Hematopoietic multipotent progenitor cell treated with erythropoietin and hydrocortisone succinate and interleukin-3 and kit ligand, for 17 days (in vitro differentiated cells): Measurements from ENCODE around the gene CNOT9.

ENCODE experiments used
- DNase-seq: peaks from one replicate; pipeline ENCODE4 v3.0.0-alpha.2; 2015; ENCODE audit warnings: low spot score

Gene CNOT9

DNA sequence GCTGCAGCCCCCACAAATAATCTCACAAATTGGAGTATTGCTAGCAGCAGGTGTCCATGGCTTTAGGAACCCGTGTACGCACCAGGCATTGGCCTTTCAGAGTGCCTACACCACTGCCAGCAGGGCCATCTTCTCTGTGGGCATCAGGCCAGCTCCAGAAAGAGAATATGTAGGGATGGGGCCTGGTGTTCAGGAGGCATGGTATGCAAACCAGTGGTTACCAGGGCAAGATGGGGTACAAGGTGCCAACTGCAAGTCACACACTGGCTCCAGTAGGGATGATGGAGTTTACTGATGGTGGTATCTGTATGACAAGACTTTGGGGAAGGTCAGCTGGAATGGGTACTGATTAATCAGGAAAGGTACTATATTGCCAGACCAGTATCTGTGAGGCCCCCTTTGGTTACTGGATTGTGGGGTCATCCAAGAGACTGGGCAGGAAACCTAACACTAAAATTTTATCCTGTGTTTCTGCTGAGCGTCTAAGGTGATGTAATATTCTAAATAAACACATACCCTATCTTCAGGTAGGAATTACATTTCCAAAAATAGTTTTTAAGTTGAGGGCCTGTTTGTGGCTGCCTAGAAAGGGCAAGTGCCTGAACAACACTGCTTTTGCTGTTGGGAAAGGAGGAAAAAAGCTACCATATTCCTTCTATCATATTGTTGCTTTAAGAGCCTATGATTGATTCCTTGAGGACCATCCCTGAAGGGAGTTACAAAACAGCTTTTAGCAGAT is 9.0 kb downstream of the CNOT9 start:
- DNase-seq = no peak

- no peak for DNase-seq
Measured at GRCh38 chr2:218578272-218578877, 9.7 kb downstream of the CNOT9 start.

- DNase-seq = no peak
Measured at GRCh38 chr2:218582076-218582475, 13.4 kb downstream of the CNOT9 start.

- no peak for DNase-seq
Measured at GRCh38 chr2:218583983-218584850, 15.6 kb downstream of the CNOT9 start.

DNA sequence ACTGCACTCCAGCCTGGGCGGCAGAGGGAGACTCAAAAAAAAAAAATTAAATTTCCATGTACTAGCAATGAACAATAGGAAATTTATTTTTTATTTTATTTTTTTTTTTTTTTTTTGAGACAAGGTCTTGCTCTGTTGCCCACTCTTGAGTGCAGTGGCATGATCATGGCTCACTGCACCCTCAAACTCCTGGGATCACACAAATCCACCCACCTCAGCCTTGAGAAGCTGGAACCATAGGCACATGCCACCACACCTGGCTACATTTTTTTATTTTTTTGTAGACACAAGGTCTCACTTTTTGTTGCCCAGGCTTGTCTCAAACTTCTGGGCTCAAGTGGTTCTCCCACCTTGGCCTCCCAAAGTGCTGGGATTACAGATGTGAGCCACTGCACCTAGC is 16.9 kb downstream of the CNOT9 start:
- DNase-seq = no peak

DNA sequence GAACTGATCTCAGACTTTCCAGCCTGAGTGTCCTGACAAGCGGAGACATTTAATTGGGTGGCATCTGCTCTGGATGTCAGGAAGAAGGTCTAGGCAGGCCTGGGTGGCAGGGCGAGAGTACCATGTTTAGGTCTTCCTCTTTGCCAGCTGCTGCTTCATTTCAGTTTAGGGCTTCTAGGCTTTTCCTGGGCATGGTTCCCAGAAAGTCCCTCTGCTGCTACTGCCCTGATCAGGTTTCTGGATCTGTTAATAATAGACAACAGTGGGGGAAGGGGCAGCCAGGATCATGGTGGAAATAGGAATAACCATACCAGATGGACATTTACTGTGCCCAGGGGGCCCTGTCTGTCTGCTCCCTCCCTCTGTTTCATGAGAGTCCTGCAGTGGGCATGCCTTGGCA is 36.8 kb downstream of the CNOT9 start:
- no peak for DNase-seq

DNA sequence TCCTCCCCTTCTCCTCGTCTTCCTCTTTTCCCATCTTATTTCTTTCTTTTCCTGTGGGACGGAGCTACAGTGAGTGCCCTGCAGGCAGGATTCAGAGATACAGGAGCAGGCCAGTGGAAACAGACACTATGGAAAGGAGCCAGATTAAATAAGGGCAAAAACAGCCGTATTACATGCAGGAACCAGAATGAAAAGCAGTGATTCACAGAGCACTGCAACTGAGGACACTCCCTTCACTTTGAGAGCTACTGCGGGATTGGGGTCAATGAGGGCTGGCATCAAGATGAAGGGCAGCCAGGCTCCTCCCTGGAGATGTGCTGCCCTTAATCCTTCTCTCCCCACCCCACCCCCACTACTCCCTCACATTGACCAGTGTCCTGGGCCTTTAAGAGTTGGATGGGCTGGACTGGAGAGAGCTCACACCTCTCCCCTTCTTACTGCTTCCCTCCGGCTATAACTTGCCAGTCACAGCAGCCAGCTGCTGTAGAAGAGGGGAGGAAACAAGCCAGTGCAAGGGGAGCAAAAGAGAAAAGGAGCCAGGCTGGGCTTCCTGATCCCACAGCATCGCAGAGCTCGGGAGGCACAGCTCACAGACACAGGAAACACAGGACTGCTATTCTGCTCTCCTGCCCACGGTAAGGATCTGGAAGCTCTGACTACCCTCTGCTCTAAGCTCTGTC is 38.9 kb downstream of the CNOT9 start, which contains the start of gene PLCD4:
Gene PLCD4 (plus strand): TSS at position 464 of the 680 bp plus-strand sequence. CDS start 7,841 bp downstream, outside the sequence.
- no peak for DNase-seq

DNA sequence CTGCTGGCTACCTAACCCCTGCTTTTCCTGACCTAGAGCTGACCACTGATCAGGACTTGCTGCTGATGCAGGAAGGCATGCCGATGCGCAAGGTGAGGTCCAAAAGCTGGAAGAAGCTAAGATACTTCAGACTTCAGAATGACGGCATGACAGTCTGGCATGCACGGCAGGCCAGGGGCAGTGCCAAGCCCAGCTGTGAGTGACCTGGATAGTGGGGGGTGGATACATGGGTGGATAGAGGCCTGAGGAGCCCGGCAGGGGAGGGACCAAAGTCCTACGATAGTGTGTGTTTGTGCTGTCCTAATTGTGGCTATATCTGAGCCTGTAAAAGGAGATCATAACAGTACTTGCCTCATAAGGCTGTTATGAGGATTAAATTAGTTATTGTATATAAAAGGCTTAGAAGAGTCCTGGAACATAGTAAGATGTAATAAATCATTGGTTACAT is 47.3 kb downstream of the CNOT9 start:
- no peak for DNase-seq

- no peak for DNase-seq
Measured at GRCh38 chr2:218618102-218618860, 49.6 kb downstream of the CNOT9 start.

- no peak for DNase-seq
Measured at GRCh38 chr2:218621007-218621406, 52.4 kb downstream of the CNOT9 start.

DNA sequence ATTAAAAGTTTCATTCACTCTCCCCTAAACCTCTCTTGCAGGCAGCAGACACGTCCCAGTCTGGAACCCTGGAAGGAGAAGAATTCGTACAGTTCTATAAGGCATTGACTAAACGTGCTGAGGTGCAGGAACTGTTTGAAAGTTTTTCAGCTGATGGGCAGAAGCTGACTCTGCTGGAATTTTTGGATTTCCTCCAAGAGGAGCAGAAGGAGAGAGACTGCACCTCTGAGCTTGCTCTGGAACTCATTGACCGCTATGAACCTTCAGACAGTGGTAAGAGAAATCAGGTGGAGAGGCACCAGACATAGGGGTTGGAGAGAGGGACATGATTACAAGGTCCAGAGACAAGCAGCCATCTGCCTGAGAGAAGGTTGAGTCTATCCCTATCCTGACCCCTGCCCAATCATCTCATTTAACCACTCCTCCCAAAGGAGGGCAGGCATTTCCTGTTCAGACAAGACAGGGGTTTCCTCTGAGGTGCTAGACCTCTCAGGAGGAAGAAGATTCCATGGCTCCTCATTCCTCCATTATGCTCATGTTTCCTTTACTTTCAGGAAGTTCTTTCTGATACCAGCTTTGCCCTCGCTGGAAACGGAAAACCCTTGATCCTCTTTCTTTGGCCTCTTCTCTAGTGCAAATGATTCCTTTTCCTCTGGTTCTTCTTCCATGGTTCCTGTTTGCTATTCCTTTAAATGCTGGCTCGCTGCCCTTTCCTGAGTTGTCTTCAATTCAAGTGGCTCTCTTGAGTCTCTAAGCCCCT is 54.1 kb downstream of the CNOT9 start:
- no peak for DNase-seq

GRCh38 chr2:218623366-218623705 is 54.7 kb downstream of the CNOT9 start:
- no peak for DNase-seq

- no peak for DNase-seq
Measured at GRCh38 chr2:218626369-218626768, 57.7 kb downstream of the CNOT9 start.

- no peak for DNase-seq
Measured at GRCh38 chr2:218627939-218628338, 59.3 kb downstream of the CNOT9 start.

DNA sequence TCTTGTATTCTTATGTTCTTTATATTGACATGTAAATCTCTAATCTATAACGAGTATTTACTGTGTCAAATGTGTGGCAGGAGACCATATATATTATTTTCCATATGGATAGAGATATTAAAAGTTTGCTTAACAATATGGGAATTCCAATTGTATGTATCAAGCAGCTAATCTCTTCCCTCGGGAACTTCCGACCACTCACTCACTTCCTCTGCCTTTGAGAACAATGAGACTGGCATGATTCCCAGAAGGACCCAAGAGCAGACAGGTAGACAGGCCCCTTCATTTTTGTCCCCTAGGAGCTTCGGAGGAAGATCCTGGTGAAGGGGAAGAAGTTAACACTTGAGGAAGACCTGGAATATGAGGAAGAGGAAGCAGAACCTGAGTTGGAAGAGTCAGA is 63.2 kb downstream of the CNOT9 start:
- no peak for DNase-seq

GRCh38 chr2:218635719-218636118 is 67.1 kb downstream of the CNOT9 start:
- DNase-seq = no peak

DNA sequence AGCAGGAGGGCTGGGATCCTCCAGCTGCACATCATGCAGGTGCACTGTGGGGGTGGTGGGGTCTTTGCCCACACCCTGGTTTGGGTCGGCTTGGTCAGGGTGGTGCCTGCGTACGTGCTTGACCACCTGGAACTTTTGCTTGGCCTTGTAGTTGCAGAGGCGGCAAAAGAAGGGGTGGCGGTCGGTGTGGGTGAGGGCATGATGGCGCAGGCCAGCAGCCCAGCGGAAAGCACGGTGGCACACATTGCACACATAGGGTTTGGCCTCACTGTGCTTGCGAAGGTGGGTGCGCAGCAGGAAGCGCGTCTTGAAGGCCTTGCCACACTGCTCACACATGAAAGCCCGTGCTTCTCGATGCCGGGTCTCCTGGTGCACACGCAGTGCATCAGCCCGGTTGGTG is 69.7 kb downstream of the CNOT9 start:
- DNase-seq = no peak

GRCh38 chr2:218642121-218642656 is 73.5 kb downstream of the CNOT9 start:
- DNase-seq = no peak

DNA sequence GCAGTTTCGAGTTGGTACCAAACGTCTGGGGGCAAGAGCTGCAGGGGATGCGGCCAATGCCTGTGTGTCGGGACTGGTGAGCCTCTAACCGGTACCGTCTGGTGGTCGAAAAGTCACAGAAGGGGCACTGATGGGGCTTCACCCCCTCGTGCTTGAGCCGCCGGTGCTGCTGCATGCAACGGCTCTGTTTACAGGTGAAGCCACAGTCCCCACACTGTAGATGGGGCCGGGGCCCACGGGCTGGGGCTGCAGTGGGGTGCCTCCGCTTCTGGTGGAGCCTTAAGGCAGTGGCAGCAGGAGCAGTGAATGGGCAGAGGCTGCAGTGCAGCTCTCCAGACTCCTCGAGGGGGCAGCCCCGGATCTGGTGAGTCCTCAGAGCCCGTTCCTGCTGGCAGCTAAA is 74.1 kb downstream of the CNOT9 start:
- DNase-seq = no peak

DNA sequence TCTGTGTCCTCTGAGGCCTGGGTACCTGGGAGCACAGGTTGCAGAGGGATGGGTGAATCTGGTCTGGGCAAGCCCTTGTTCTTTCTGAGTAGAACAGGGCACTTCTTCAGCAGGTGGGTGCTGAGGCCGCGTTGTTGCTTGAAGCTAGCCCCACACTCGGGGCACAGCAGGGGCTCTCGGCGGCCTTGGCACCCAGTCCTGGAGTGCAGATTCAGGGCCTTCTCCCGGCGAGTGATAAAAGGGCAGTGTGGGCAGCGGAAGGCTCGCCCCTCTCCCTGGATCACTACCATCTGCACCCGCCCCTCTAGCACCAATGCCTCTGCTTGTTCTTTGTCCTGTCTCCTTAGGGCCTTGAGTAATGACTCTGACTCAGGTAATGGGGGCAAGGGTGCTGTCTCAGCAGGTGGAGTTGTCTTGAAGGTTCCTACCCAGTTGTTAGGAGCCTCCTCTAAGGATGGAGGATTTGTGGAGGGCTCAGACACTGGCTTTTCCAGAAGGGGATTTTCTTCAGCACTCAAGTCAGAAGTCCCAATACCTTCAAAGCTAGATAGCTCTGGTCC is 75.2 kb downstream of the CNOT9 start:
- no peak for DNase-seq
